Measurements from ENCODE around the gene TXNDC12.

Gene TXNDC12

DNA sequence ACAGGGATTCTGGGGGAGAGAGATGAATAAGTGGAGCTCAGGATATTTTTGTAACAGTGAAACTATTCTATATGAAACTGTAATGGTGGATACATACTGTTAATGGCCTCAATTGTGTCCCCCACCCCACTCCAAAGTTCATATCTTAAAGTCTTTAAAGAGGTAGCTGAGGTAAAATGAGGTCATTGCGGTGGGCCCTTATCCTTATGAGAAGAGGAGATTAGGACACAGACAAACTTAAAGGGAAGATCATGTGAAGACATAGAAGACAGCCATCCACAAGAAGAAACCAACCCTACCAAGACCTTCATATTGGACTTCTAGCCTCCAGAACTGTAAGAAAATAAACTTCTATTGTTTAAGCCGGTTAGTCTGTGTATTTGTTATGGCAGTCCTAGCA, 9.8 kb downstream of the TXNDC12 start:
- H3F3A ChIP-seq (ENCODE audit: control insufficient read depth, insufficient read depth) = no peaks in the 10 kb centered on the region
- H3K27me3 ChIP-seq (ENCODE audit: control insufficient read depth, low read length) = no peaks in the 10 kb centered on the region
- H3K9me2 ChIP-seq (replicated peaks; ENCODE audit: control insufficient read depth, low read length) = no peaks in the 10 kb centered on the region
- H3K4me3 ChIP-seq (ENCODE audit: low read length) = no peak overlapping the region
- H3K4me1 ChIP-seq (ENCODE audit: control insufficient read depth, low read length) = no peaks in the 10 kb centered on the region
- peaks cover 68% of the 10 kb centered on the region for H3K79me2 ChIP-seq (ENCODE audit: control insufficient read depth, low read length)
- H3K9me3 ChIP-seq (ENCODE audit: control insufficient read depth, insufficient read depth, low read length) = no peaks in the 10 kb centered on the region
- peaks cover 30% of the 10 kb centered on the region for H3K36me3 ChIP-seq (ENCODE audit: control insufficient read depth, low read length)
- no peak for TF ChIP-seq EZH2phosphoT487 (IDR thresholded peaks at IDR 0.05; ENCODE audit: borderline replicate concordance, low read length)
- TF ChIP-seq, protein P1, sequence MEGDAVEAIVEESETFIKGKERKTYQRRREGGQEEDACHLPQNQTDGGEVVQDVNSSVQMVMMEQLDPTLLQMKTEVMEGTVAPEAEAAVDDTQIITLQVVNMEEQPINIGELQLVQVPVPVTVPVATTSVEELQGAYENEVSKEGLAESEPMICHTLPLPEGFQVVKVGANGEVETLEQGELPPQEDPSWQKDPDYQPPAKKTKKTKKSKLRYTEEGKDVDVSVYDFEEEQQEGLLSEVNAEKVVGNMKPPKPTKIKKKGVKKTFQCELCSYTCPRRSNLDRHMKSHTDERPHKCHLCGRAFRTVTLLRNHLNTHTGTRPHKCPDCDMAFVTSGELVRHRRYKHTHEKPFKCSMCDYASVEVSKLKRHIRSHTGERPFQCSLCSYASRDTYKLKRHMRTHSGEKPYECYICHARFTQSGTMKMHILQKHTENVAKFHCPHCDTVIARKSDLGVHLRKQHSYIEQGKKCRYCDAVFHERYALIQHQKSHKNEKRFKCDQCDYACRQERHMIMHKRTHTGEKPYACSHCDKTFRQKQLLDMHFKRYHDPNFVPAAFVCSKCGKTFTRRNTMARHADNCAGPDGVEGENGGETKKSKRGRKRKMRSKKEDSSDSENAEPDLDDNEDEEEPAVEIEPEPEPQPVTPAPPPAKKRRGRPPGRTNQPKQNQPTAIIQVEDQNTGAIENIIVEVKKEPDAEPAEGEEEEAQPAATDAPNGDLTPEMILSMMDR (IDR thresholded peaks at IDR 0.05; ENCODE audit: low read depth, low read length, poor library complexity, severe bottlenecking) = no peak
- H3K27ac ChIP-seq (ENCODE audit: low read depth, low read length) = no peak overlapping the region
- H4K20me1 ChIP-seq (ENCODE audit: control insufficient read depth, insufficient read depth, low read depth, low read length) = no peaks in the 10 kb centered on the region
- no peak overlapping the region for H3K4me2 ChIP-seq (ENCODE audit: low read length)

DNA sequence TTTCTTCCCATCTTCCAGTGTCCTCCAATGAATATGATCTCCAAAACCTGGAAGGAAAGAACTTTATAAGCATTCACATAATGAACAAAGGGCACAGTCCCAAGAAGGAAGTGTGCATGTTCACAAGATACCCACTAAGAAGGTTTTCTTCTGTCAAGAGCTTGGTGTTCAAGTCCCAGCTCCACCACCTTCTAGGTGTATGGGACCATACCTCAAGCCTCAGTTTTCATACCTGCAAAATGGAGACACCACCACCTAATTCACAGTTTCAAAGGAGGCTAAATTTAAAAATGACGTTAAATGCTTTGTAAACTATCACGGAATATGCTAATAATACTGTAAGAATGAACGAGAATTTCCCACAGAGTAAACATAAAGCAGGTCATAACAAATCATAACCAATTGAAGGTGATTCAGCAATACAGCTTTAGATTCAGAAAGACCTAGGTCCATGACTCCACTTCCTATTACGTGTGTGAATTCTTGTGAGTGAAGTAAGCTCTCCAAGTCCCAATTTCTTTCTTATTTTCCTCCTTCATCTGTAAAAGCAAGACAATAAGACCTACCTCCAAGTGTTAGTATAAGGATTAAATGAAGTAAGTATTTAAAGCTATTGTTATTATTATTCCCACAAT, 13.3 kb downstream of the TXNDC12 start:
- no peaks in the 10 kb centered on the region for H3K9me3 ChIP-seq (ENCODE audit: control insufficient read depth, insufficient read depth, low read length)
- no peaks in the 10 kb centered on the region for H3K9me2 ChIP-seq (replicated peaks; ENCODE audit: control insufficient read depth, low read length)
- H3K79me2 ChIP-seq (ENCODE audit: control insufficient read depth, low read length) = peaks cover 41% of the 10 kb centered on the region
- H4K20me1 ChIP-seq (ENCODE audit: control insufficient read depth, insufficient read depth, low read depth, low read length) = no peaks in the 10 kb centered on the region
- TF ChIP-seq, protein P1 (IDR thresholded peaks at IDR 0.05; ENCODE audit: low read depth, low read length, poor library complexity, severe bottlenecking) = no peak
- no peak for TF ChIP-seq EZH2phosphoT487 (IDR thresholded peaks at IDR 0.05; ENCODE audit: borderline replicate concordance, low read length)
- H3K4me1 ChIP-seq (ENCODE audit: control insufficient read depth, low read length) = no peaks in the 10 kb centered on the region
- peaks cover 34% of the 10 kb centered on the region for H3K36me3 ChIP-seq (ENCODE audit: control insufficient read depth, low read length)
- peaks cover 1% of the 10 kb centered on the region; the same call in 1 of the 2 replicates for H3F3A ChIP-seq (ENCODE audit: control insufficient read depth, insufficient read depth)
- no peak overlapping the region for H3K27ac ChIP-seq (ENCODE audit: low read depth, low read length)
- no peaks in the 10 kb centered on the region for H3K27me3 ChIP-seq (ENCODE audit: control insufficient read depth, low read length)
- no peak overlapping the region for H3K4me2 ChIP-seq (ENCODE audit: low read length)
- no peak overlapping the region for H3K4me3 ChIP-seq (ENCODE audit: low read length)

DNA sequence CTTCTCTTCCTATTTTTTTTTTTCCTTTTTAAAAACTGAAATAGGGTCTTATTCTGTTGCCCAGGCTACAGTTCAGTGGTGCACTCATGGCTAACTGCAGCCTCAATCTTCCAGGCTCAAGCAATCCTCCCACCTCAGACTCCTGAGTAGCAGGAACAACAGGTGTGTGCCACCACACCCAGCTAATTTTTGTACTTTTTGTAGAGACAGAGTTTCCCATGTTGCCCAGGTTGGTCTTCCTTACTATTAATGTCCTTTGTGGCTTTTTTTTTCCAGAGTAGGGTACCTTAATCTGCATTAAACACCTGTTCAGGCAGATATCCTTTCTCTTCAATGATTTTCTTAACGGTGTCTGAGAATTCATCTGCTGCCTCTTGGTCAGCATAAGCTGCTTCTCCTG, 17.1 kb downstream of the TXNDC12 start:
- Histone ChIP-seq H3K4me2 (ENCODE audit: low read length) (no peak overlapping the region), H3K36me3 (ENCODE audit: control insufficient read depth, low read length) (peaks cover 39% of the 10 kb centered on the region)

More for the DNA sequence above, 17.1 kb downstream of the TXNDC12 start:
- H3F3A ChIP-seq (ENCODE audit: control insufficient read depth, insufficient read depth) = peaks cover 14% of the 10 kb centered on the region
- no peaks in the 10 kb centered on the region for H3K9me2 ChIP-seq (replicated peaks; ENCODE audit: control insufficient read depth, low read length)
- 0 out of 2 replicates have a peak, but pooled peaks cover 1% of the 10 kb centered on the region for H4K20me1 ChIP-seq (ENCODE audit: control insufficient read depth, insufficient read depth, low read depth, low read length)
- no peaks in the 10 kb centered on the region for H3K27me3 ChIP-seq (ENCODE audit: control insufficient read depth, low read length)
- peaks cover 7% of the 10 kb centered on the region for H3K4me1 ChIP-seq (ENCODE audit: control insufficient read depth, low read length)
- no peaks in the 10 kb centered on the region for H3K9me3 ChIP-seq (ENCODE audit: control insufficient read depth, insufficient read depth, low read length)
- no peak overlapping the region for H3K27ac ChIP-seq (ENCODE audit: low read depth, low read length)
- TF ChIP-seq, protein P1 (IDR thresholded peaks at IDR 0.05; ENCODE audit: low read depth, low read length, poor library complexity, severe bottlenecking) = no peak
- no peak for TF ChIP-seq EZH2phosphoT487 (IDR thresholded peaks at IDR 0.05; ENCODE audit: borderline replicate concordance, low read length)
- H3K4me3 ChIP-seq (ENCODE audit: low read length) = no peak overlapping the region
- peaks cover 18% of the 10 kb centered on the region for H3K79me2 ChIP-seq (ENCODE audit: control insufficient read depth, low read length)

Data from DOHH2 (cell line).